ENCODE measurements around the gene LAIR1. TPM values are rescaled to one million over a fixed set of nuclear protein-coding genes. Genes with fewer than 3 reads are reported as not detected.
"Not testable (repeated sequence)": the region's sequence is repeated elsewhere in the genome, so short reads cannot be mapped to it uniquely, and the experiment has no call there.

The LAIR1 gene
- total RNA-seq, 1 donor from 2014 or later = not detected

GRCh38 chr19:54369082-54369687, 4.5 kb upstream of the LAIR1 start:
- Mint-ChIP-seq H3K27ac (ENCODE audit: unreplicated experiment) (no peak overlapping the region), H3K36me3 (ENCODE audit: low read depth) (no peaks in the 10 kb centered on the region), H3K4me3 (ENCODE audit: unreplicated experiment) (no peak overlapping the region), H3K27me3 (ENCODE audit: low read depth) (peaks cover 5% of the 10 kb centered on the region), H3K9me3 (ENCODE audit: low read depth) (no peaks in the 10 kb centered on the region), H3K4me1 (ENCODE audit: low read depth) (no peaks in the 10 kb centered on the region)
- no peak for TF ChIP-seq CTCF (IDR thresholded peaks at IDR 0.05)
- DNase-seq (ENCODE audit: low spot score) = no peak

- no peaks in the 10 kb centered on the region for H3K9me3 Mint-ChIP-seq (ENCODE audit: low read depth)
Observed at GRCh38 chr19:54366811-54367210, 2.1 kb upstream of the LAIR1 start.

GRCh38 chr19:54365798-54366197, 1.1 kb upstream of the LAIR1 start:
- not testable (repeated sequence) for H3K27me3 Mint-ChIP-seq (ENCODE audit: low read depth); H3K4me1 Mint-ChIP-seq (ENCODE audit: low read depth); H3K36me3 Mint-ChIP-seq (ENCODE audit: low read depth); H3K4me3 Mint-ChIP-seq (ENCODE audit: unreplicated experiment); H3K9me3 Mint-ChIP-seq (ENCODE audit: low read depth); H3K27ac Mint-ChIP-seq (ENCODE audit: unreplicated experiment); DNase-seq (ENCODE audit: low spot score)

More at GRCh38 chr19:54366811-54367210, 2.1 kb upstream of the LAIR1 start:
- Mint-ChIP-seq H3K27me3 (ENCODE audit: low read depth) (peaks cover 5% of the 10 kb centered on the region), H3K4me1 (ENCODE audit: low read depth) (no peaks in the 10 kb centered on the region), H3K36me3 (ENCODE audit: low read depth) (no peaks in the 10 kb centered on the region), H3K4me3 (ENCODE audit: unreplicated experiment) (no peak overlapping the region), H3K27ac (ENCODE audit: unreplicated experiment) (no peak overlapping the region)
- TF ChIP-seq CTCF (IDR thresholded peaks at IDR 0.05) = no peak
- no peak for DNase-seq (ENCODE audit: low spot score)

GRCh38 chr19:54361680-54362422, 2.9 kb downstream of the LAIR1 start:
- not testable (repeated sequence) for H3K4me3 Mint-ChIP-seq (ENCODE audit: unreplicated experiment); H3K36me3 Mint-ChIP-seq (ENCODE audit: low read depth); DNase-seq (ENCODE audit: low spot score); H3K9me3 Mint-ChIP-seq (ENCODE audit: low read depth); H3K27me3 Mint-ChIP-seq (ENCODE audit: low read depth); H3K27ac Mint-ChIP-seq (ENCODE audit: unreplicated experiment); H3K4me1 Mint-ChIP-seq (ENCODE audit: low read depth)

GRCh38 chr19:54359149-54359820, 5.4 kb downstream of the LAIR1 start:
- not testable (repeated sequence) for H3K27me3 Mint-ChIP-seq (ENCODE audit: low read depth); H3K4me1 Mint-ChIP-seq (ENCODE audit: low read depth); H3K9me3 Mint-ChIP-seq (ENCODE audit: low read depth); H3K36me3 Mint-ChIP-seq (ENCODE audit: low read depth); DNase-seq (ENCODE audit: low spot score); H3K4me3 Mint-ChIP-seq (ENCODE audit: unreplicated experiment); H3K27ac Mint-ChIP-seq (ENCODE audit: unreplicated experiment)
- peak; percentile 17 for TF ChIP-seq CTCF (IDR thresholded peaks at IDR 0.05)

- Mint-ChIP-seq H3K4me1 (ENCODE audit: low read depth) (no peaks in the 10 kb centered on the region), H3K36me3 (ENCODE audit: low read depth) (no peaks in the 10 kb centered on the region), H3K9me3 (ENCODE audit: low read depth) (no peaks in the 10 kb centered on the region), H3K27me3 (ENCODE audit: low read depth) (peaks cover 7% of the 10 kb centered on the region), H3K27ac (ENCODE audit: unreplicated experiment) (no peak overlapping the region), H3K4me3 (ENCODE audit: unreplicated experiment) (no peak overlapping the region)
- no peak for DNase-seq (ENCODE audit: low spot score)
- TF ChIP-seq CTCF (IDR thresholded peaks at IDR 0.05) = no peak
Observed at GRCh38 chr19:54357381-54357780, 7.3 kb downstream of the LAIR1 start.
